ENCODE data around the gene CKM. TPM values are rescaled to one million over a fixed set of nuclear protein-coding genes. Genes with fewer than 3 reads are reported as not detected.

CKM gene
- total RNA-seq, 3 donors from 2014 or later, result 1.1 to 2.0 (median 1.6) TPM

GRCh38 chr19:45352471-45352870, 29.8 kb upstream of the CKM start:
- Histone ChIP-seq H3K4me1 (ENCODE audit: low read depth) (no peaks in the 10 kb centered on the region), H3K36me3 (ENCODE audit: low read depth) (no peaks in the 10 kb centered on the region), H3K4me3 (no peak overlapping the region), H3K9me3 (no peaks in the 10 kb centered on the region)
- ATAC-seq, result no peak
- DNase-seq, result no peak
- no peak for TF ChIP-seq CTCF (IDR thresholded peaks at IDR 0.05)
- intact Hi-C loops (cut with DNase I, micrococcal nuclease), result no loop called here

DNA sequence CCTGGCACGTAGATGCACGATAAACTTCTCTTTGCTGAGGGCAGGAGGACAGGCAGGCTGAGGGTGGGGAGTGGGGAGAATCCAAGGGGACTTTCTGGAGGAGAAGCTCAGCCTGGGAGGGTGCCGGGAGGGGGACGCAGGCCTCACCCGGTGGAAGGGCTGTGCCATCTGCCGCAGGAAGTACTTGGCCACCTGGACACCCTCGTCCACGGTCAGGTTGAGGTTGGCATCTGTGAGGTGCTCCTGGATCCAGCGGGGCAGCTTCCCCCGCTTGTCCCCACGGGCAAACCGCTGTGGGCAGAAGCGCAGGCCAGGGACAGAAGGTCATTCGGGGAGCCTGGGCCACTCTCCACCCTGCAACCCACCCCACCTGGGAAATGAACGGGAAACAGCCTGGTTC, 29.4 kb upstream of the CKM start:
- Histone ChIP-seq H3K9me3 (no peaks in the 10 kb centered on the region), H3K4me3 (no peak overlapping the region), H3K4me1 (ENCODE audit: low read depth) (no peaks in the 10 kb centered on the region), H3K36me3 (ENCODE audit: low read depth) (no peaks in the 10 kb centered on the region)
- DNase-seq (no peak), ATAC-seq (no peak)
- intact Hi-C loops (cut with DNase I, micrococcal nuclease), result no loop called here
- TF ChIP-seq CTCF (IDR thresholded peaks at IDR 0.05), result no peak

DNA sequence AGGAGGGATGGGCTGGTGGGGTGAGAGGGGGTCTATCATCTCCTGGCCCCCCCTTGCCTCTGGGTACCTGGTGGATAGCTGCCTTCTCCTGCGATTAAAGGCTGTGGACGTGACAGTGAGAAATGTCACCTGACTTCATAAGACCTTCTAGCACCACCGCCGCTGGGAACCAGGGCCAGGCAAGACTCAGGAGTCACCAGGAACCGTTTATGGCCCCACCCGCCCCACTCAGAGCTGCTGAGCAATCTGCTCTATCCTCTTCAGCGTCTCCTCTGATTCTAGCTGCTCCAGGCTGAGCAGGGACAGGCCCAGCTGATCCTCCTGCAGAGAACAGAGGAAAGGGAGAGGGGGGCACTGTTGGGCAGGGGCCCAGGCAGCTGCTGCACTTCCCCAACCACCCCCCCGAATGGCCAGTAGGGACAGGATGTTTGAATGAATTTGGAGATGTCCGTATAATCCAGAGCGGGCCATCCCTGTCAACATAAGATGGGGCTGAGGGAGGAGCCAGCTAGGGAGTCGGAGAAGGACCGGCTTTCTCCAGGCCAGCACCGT, 28.8 kb upstream of the CKM start:
- Histone ChIP-seq H3K36me3 (ENCODE audit: low read depth) (no peaks in the 10 kb centered on the region), H3K4me3 (no peak overlapping the region), H3K9me3 (no peaks in the 10 kb centered on the region), H3K4me1 (ENCODE audit: low read depth) (no peaks in the 10 kb centered on the region)
- no peak for TF ChIP-seq CTCF (IDR thresholded peaks at IDR 0.05)
- intact Hi-C loops (cut with DNase I, micrococcal nuclease), result no loop called here
- DNase-seq (no peak), ATAC-seq (no peak)

DNA sequence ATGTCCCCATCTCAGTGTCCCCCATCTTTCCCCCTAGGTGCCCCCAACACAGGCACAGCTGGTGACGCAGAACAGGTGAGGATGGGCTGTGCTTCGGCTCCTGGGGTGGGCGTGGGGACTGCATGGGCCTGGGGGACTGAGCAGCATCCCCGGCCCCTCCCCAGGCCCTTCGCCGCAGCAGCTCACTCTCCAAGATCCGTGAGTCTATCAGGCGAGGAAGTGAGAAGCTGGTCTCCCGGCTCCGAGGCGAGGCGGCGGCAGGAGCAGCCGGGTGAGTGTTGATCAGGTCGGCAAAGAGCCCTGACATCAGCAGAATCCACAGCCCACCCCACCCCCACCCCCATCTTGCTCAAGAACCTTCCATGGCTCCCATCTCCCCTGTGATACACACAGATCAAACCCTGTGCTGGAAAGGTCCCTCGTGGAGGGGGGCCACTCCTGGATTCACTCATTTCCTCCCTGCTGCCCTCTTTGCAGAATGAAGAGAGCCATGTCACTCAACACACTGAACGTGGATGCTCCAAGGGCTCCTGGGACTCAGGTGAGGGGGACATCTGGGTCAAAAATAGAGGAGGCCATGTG, 27.9 kb upstream of the CKM start:
- H3K9me3 ChIP-seq, result no peaks in the 10 kb centered on the region
- H3K4me1 ChIP-seq (ENCODE audit: low read depth), result no peaks in the 10 kb centered on the region
- DNase-seq, result no peak
- no peak for TF ChIP-seq CTCF (IDR thresholded peaks at IDR 0.05)
- H3K36me3 ChIP-seq (ENCODE audit: low read depth), result no peaks in the 10 kb centered on the region
- ATAC-seq, result no peak
- no peak overlapping the region for H3K4me3 ChIP-seq
- intact Hi-C loops (cut with DNase I, micrococcal nuclease), result no loop called here

DNA sequence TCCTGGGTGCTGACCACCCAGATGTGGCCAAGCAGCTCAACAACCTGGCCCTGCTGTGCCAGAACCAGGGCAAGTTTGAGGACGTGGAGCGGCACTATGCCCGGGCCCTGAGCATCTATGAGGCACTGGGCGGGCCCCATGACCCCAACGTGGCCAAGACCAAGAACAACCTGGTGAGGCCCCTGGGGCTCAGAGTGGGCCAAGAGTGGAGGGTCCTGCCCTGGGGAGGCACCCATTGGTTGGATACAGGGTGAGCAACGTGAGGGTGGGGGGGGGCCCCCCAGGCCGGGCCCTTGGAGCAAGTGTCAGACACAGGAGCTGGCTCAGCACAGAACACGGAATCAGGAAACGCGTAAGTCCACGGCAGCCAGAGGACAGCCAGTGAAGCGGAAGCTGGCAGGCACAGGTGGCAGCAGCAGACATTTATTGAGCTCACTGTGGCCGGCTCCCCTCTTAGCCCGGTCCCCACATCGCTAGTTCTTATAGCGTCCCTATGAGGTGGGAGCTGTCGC, 26.8 kb upstream of the CKM start:
- no peak for TF ChIP-seq CTCF (IDR thresholded peaks at IDR 0.05)
- H3K9me3 ChIP-seq, result no peaks in the 10 kb centered on the region
- H3K4me1 ChIP-seq (ENCODE audit: low read depth), result no peaks in the 10 kb centered on the region
- intact Hi-C loops (cut with DNase I, micrococcal nuclease), result no loop called here
- DNase-seq (no peak), ATAC-seq (no peak)
- no peak overlapping the region for H3K4me3 ChIP-seq
- H3K36me3 ChIP-seq (ENCODE audit: low read depth), result no peaks in the 10 kb centered on the region

- Histone ChIP-seq H3K4me3 (no peak overlapping the region), H3K4me1 (ENCODE audit: low read depth) (no peaks in the 10 kb centered on the region), H3K36me3 (ENCODE audit: low read depth) (no peaks in the 10 kb centered on the region), H3K9me3 (no peaks in the 10 kb centered on the region)
- ATAC-seq (no peak), DNase-seq (no peak)
- TF ChIP-seq CTCF (IDR thresholded peaks at IDR 0.05), result no peak
- intact Hi-C loops (cut with DNase I, micrococcal nuclease), result no loop called here
These were observed 26.4 kb upstream of the CKM start for GRCh38 chr19:45349126-45349415.
